PC-3 (cell line): ENCODE measurements around the gene GNRH2.

Source experiments
- CTCF ChIP-seq: fragments of 300-600 bp; sonication (generic); conservative IDR thresholded peaks from 2 replicates; pipeline ENCODE4 v1.5.1; 2017; ENCODE audit warnings: antibody characterized with exemption, low read depth, mild to moderate bottlenecking, low read length
- EZH2 ChIP-seq: fragments of 300-600 bp; sonication (generic); IDR thresholded peaks from one replicate; pipeline ENCODE4 v1.6.1; 2017; ENCODE audit warnings: antibody characterized with exemption, mild to moderate bottlenecking, low read length; ENCODE audit not compliant: unreplicated experiment
- EZH2phosphoT487 ChIP-seq: fragments of 300-600 bp; sonication (generic); IDR thresholded peaks from 2 replicates; pipeline ENCODE4 v1.6.1; 2018; ENCODE audit warnings: mild to moderate bottlenecking, antibody characterized with exemption, low read length, borderline replicate concordance

- TF ChIP-seq CTCF (no peak), EZH2 (no peak), EZH2phosphoT487 (no peak)
These were observed 5.0 kb upstream of the GNRH2 start for GRCh38 chr20:3038454-3038853.
